HepG2 (cell line): Measurements from ENCODE around the gene FEM1B. TPM values are rescaled to one million over a fixed set of nuclear protein-coding genes. Genes with fewer than 3 reads are reported as not detected.

Experiments
- ELF1 ChIP-seq: sonication (generic); formaldehyde crosslinking; IDR thresholded peaks from 2 replicates; pipeline ENCODE4 v1.4.0; 2020; ENCODE audit warnings: missing genetic modification reagents
- NFE2 ChIP-seq: sonication (generic); formaldehyde crosslinking; IDR thresholded peaks from 2 replicates; pipeline ENCODE4 v1.4.0; 2020; ENCODE audit warnings: missing genetic modification reagents
- NR2F6 ChIP-seq, 2 experiments: IDR thresholded peaks; 2 replicates each; pipeline ENCODE4 v1.6.1; 2016; ENCODE audit warnings: antibody characterized with exemption in 1 of 2, mild to moderate bottlenecking in 1 of 2
- PAF1 ChIP-seq: IDR thresholded peaks from 2 replicates; pipeline ENCODE4 v1.6.1; 2016; ENCODE audit warnings: missing genetic modification reagents, missing compliant biosample characterization
- RBAK ChIP-seq: sonication (generic); formaldehyde crosslinking; IDR thresholded peaks from 2 replicates; pipeline ENCODE4 v1.5.1; 2020; ENCODE audit warnings: mild to moderate bottlenecking, missing genetic modification reagents
- ZMAT3 ChIP-seq: sonication (generic); formaldehyde crosslinking; conservative IDR thresholded peaks from 2 replicates; pipeline ENCODE4 v1.7.0; 2021; ENCODE audit warnings: missing genetic modification reagents
- ZNF12 ChIP-seq: sonication (generic); formaldehyde crosslinking; IDR thresholded peaks from 2 replicates; pipeline ENCODE4 v1.5.0; 2020; ENCODE audit warnings: missing genetic modification reagents
- ZNF562 ChIP-seq: sonication (generic); formaldehyde crosslinking; IDR thresholded peaks from 2 replicates; pipeline ENCODE4 v1.8.0; 2022; ENCODE audit warnings: missing genetic modification reagents, borderline replicate concordance
- ZNF691 ChIP-seq: sonication (generic); formaldehyde crosslinking; IDR thresholded peaks from 2 replicates; pipeline ENCODE4 v1.4.0; 2020; ENCODE audit warnings: missing genetic modification reagents, low read depth, mild to moderate bottlenecking, borderline replicate concordance
- ZNF768 ChIP-seq: sonication (generic); formaldehyde crosslinking; IDR thresholded peaks from 2 replicates; pipeline ENCODE4 v1.4.0; 2020; ENCODE audit warnings: missing genetic modification reagents
- ZSCAN20 ChIP-seq: sonication (generic); formaldehyde crosslinking; IDR thresholded peaks from 2 replicates; pipeline ENCODE4 v1.4.0; 2020; ENCODE audit warnings: missing genetic modification reagents, mild to moderate bottlenecking, borderline replicate concordance
- polyA plus RNA-seq, 8 experiments: library from polyadenylated mRNA; depleted of rRNA in 3 of 8; stranded (reverse) in 7 of 8; unstranded in 1 of 8; fragments of >200 nt; fragmentation: Illumina TruSeq in 4 of 8; extraction: Trizol in 4 of 8; gene quantifications; 2 replicates each; pipeline versions ENCODE4 v1.2.1 to v1.2.3, GENCODE V29; 2011 to 2016; ENCODE audit warnings: low read depth in 4 of 8, missing spikeins in 1 of 8, mixed read lengths in 1 of 8; ENCODE audit not compliant: insufficient read depth in 1 of 8
- total RNA-seq, 5 experiments: library from RNA; depleted of rRNA; stranded (reverse); fragments of >200 nt; fragmentation: Illumina TruSeq; extraction: Trizol; gene quantifications; 2 replicates each; pipeline ENCODE4 v1.2.3, GENCODE V29; 2016; ENCODE audit warnings: low read depth in 1 of 5
- TF ChIP-seq, protein P1 (sequence below): sonication (generic); formaldehyde crosslinking; IDR thresholded peaks from 2 replicates; pipeline ENCODE4 v1.5.0; 2020; ENCODE audit warnings: mild to moderate bottlenecking, missing genetic modification reagents, borderline replicate concordance
- TF ChIP-seq, protein P2 (sequence below): sonication (generic); formaldehyde crosslinking; IDR thresholded peaks from 2 replicates; pipeline ENCODE4 v1.5.0; 2020; ENCODE audit warnings: mild to moderate bottlenecking, missing genetic modification reagents, borderline replicate concordance
- TF ChIP-seq, protein P3 (sequence below): sonication (generic); formaldehyde crosslinking; IDR thresholded peaks from 2 replicates; pipeline ENCODE4 v1.8.1; 2023; ENCODE audit warnings: missing genetic modification reagents, mild to moderate bottlenecking, borderline replicate concordance

Gene FEM1B
- total and polyA plus RNA-seq, 2 of the 13 experiments (the other 11 are each of a cell fraction or from before 2014, with no cell fraction given), result 38.1 to 40.0 TPM

- TF ChIP-seq, protein P1, sequence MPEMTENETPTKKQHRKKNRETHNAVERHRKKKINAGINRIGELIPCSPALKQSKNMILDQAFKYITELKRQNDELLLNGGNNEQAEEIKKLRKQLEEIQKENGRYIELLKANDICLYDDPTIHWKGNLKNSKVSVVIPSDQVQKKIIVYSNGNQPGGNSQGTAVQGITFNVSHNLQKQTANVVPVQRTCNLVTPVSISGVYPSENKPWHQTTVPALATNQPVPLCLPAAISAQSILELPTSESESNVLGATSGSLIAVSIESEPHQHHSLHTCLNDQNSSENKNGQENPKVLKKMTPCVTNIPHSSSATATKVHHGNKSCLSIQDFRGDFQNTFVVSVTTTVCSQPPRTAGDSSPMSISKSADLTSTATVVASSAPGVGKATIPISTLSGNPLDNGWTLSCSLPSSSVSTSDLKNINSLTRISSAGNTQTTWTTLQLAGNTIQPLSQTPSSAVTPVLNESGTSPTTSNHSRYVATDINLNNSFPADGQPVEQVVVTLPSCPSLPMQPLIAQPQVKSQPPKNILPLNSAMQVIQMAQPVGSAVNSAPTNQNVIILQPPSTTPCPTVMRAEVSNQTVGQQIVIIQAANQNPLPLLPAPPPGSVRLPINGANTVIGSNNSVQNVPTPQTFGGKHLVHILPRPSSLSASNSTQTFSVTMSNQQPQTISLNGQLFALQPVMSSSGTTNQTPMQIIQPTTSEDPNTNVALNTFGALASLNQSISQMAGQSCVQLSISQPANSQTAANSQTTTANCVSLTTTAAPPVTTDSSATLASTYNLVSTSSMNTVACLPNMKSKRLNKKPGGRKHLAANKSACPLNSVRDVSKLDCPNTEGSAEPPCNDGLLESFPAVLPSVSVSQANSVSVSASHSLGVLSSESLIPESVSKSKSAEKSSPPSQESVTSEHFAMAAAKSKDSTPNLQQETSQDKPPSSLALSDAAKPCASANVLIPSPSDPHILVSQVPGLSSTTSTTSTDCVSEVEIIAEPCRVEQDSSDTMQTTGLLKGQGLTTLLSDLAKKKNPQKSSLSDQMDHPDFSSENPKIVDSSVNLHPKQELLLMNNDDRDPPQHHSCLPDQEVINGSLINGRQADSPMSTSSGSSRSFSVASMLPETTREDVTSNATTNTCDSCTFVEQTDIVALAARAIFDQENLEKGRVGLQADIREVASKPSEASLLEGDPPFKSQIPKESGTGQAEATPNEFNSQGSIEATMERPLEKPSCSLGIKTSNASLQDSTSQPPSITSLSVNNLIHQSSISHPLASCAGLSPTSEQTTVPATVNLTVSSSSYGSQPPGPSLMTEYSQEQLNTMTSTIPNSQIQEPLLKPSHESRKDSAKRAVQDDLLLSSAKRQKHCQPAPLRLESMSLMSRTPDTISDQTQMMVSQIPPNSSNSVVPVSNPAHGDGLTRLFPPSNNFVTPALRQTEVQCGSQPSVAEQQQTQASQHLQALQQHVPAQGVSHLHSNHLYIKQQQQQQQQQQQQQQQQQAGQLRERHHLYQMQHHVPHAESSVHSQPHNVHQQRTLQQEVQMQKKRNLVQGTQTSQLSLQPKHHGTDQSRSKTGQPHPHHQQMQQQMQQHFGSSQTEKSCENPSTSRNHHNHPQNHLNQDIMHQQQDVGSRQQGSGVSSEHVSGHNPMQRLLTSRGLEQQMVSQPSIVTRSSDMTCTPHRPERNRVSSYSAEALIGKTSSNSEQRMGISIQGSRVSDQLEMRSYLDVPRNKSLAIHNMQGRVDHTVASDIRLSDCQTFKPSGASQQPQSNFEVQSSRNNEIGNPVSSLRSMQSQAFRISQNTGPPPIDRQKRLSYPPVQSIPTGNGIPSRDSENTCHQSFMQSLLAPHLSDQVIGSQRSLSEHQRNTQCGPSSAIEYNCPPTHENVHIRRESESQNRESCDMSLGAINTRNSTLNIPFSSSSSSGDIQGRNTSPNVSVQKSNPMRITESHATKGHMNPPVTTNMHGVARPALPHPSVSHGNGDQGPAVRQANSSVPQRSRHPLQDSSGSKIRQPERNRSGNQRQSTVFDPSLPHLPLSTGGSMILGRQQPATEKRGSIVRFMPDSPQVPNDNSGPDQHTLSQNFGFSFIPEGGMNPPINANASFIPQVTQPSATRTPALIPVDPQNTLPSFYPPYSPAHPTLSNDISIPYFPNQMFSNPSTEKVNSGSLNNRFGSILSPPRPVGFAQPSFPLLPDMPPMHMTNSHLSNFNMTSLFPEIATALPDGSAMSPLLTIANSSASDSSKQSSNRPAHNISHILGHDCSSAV (CRISPR knock-in tag), result no peak
- TF ChIP-seq ELF1 (CRISPR knock-in tag) (peak; percentile 80), ZSCAN20 (CRISPR knock-in tag) (peak; percentile 61; the same call in 1 of the 2 replicates), ZMAT3 (CRISPR knock-in tag) (peak; percentile 55; the same call in 1 of the 2 replicates), NR2F6 (IDR thresholded peaks at IDR 0.05) (peak; percentile 66; the same call in 1 of the 2 replicates), NR2F6 (CRISPR knock-in tag; IDR thresholded peaks at IDR 0.05) (peak; percentile 56), PAF1 (CRISPR knock-in tag) (no peak), ZNF12 (CRISPR knock-in tag) (no peak), RBAK (0 out of 2 replicates have a peak, but pooled peaks have one; percentile 48), NFE2 (CRISPR knock-in tag) (no peak; the same call in 1 of the 2 replicates), ZNF691 (CRISPR knock-in tag) (peak; percentile 87; the same call in 1 of the 2 replicates), ZNF768 (CRISPR knock-in tag) (peak; percentile 62; the same call in 1 of the 2 replicates), ZNF562 (CRISPR knock-in tag) (no peak)
- TF ChIP-seq, protein P2, sequence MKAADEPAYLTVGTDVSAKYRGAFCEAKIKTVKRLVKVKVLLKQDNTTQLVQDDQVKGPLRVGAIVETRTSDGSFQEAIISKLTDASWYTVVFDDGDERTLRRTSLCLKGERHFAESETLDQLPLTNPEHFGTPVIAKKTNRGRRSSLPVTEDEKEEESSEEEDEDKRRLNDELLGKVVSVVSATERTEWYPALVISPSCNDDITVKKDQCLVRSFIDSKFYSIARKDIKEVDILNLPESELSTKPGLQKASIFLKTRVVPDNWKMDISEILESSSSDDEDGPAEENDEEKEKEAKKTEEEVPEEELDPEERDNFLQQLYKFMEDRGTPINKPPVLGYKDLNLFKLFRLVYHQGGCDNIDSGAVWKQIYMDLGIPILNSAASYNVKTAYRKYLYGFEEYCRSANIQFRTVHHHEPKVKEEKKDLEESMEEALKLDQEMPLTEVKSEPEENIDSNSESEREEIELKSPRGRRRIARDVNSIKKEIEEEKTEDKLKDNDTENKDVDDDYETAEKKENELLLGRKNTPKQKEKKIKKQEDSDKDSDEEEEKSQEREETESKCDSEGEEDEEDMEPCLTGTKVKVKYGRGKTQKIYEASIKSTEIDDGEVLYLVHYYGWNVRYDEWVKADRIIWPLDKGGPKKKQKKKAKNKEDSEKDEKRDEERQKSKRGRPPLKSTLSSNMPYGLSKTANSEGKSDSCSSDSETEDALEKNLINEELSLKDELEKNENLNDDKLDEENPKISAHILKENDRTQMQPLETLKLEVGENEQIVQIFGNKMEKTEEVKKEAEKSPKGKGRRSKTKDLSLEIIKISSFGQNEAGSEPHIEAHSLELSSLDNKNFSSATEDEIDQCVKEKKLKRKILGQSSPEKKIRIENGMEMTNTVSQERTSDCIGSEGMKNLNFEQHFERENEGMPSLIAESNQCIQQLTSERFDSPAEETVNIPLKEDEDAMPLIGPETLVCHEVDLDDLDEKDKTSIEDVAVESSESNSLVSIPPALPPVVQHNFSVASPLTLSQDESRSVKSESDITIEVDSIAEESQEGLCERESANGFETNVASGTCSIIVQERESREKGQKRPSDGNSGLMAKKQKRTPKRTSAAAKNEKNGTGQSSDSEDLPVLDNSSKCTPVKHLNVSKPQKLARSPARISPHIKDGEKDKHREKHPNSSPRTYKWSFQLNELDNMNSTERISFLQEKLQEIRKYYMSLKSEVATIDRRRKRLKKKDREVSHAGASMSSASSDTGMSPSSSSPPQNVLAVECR, result peak; percentile 96
- TF ChIP-seq, protein P3, sequence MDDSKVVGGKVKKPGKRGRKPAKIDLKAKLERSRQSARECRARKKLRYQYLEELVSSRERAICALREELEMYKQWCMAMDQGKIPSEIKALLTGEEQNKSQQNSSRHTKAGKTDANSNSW (CRISPR knock-in tag), result peak; percentile 57; the same call in 1 of the 2 replicates
Measured at GRCh38 chr15:68277603-68278344, at the start of gene FEM1B (continued).
